ENCODE results near the gene LRP2.

DNA sequence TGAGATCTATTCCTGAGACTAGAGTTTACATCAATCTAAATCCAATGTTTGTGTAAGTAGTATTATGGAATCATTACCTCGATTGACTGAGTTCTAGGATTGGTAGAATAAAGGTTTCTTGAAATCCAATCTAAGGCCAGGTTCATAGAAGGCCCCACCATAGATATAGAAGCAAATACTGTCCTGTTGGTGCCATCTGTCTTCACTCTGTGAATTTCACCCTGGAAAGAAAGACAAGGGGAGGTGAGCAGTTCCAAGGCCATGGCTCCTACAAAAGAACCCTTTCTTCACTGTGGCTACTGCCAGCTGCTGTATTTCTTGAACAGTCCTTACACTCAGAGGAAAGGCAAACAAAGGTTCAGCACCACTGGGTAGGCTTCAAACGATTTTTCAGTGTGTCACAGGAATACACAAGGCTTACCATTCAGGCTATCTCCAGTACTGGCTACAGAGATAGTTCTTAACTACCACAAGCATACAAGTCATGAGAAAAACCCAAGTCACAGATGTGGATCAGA, 137.0 kb downstream of the LRP2 start:
- TF ChIP-seq, protein P1, sequence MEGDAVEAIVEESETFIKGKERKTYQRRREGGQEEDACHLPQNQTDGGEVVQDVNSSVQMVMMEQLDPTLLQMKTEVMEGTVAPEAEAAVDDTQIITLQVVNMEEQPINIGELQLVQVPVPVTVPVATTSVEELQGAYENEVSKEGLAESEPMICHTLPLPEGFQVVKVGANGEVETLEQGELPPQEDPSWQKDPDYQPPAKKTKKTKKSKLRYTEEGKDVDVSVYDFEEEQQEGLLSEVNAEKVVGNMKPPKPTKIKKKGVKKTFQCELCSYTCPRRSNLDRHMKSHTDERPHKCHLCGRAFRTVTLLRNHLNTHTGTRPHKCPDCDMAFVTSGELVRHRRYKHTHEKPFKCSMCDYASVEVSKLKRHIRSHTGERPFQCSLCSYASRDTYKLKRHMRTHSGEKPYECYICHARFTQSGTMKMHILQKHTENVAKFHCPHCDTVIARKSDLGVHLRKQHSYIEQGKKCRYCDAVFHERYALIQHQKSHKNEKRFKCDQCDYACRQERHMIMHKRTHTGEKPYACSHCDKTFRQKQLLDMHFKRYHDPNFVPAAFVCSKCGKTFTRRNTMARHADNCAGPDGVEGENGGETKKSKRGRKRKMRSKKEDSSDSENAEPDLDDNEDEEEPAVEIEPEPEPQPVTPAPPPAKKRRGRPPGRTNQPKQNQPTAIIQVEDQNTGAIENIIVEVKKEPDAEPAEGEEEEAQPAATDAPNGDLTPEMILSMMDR (IDR thresholded peaks at IDR 0.05): no peak
- no peak for TF ChIP-seq POLR2A (IDR thresholded peaks at IDR 0.05)
